Ishikawa (cell line): ENCODE data around the gene TUBB6.
A peak's percentile ranks its signal among the peaks of the same experiment; 100 is the strongest.

Experiments
- CEBPB ChIP-seq: IDR thresholded peaks from 2 replicates; pipeline ENCODE4 v1.6.1; 2012
- CREB1 ChIP-seq: IDR thresholded peaks from 2 replicates; pipeline ENCODE4 v1.6.1; 2012; ENCODE audit warnings: low read depth
- EGR1 ChIP-seq: IDR thresholded peaks from 2 replicates; pipeline ENCODE4 v1.6.1; 2012
- EP300 ChIP-seq: IDR thresholded peaks from 2 replicates; pipeline ENCODE4 v1.6.1; 2012; ENCODE audit warnings: borderline replicate concordance
- FOXM1 ChIP-seq: IDR thresholded peaks from 2 replicates; pipeline ENCODE4 v1.6.1; 2012; ENCODE audit warnings: low read depth, borderline replicate concordance
- MAX ChIP-seq: IDR thresholded peaks from 2 replicates; pipeline ENCODE4 v1.6.1; 2012
- NFIC ChIP-seq: IDR thresholded peaks from 2 replicates; pipeline ENCODE4 v1.6.1; 2012
- RAD21 ChIP-seq: IDR thresholded peaks from 2 replicates; pipeline ENCODE4 v1.6.1; 2012; ENCODE audit warnings: low read depth
- REST ChIP-seq: IDR thresholded peaks from 2 replicates; pipeline ENCODE4 v1.6.1; 2012; ENCODE audit warnings: low read depth, mild to moderate bottlenecking
- TAF1 ChIP-seq: IDR thresholded peaks from 2 replicates; pipeline ENCODE4 v1.6.1; 2012; ENCODE audit warnings: low read depth, mild to moderate bottlenecking
- TCF12 ChIP-seq: IDR thresholded peaks from 2 replicates; pipeline ENCODE4 v1.6.1; 2012; ENCODE audit warnings: low read depth
- TEAD4 ChIP-seq: IDR thresholded peaks from 2 replicates; pipeline ENCODE4 v1.6.1; 2012
- USF1 ChIP-seq: IDR thresholded peaks from 2 replicates; pipeline ENCODE4 v1.6.1; 2012
- YY1 ChIP-seq: IDR thresholded peaks from 2 replicates; pipeline ENCODE4 v1.6.1; 2012; ENCODE audit warnings: low read depth
- ZBTB7A ChIP-seq: IDR thresholded peaks from 2 replicates; pipeline ENCODE4 v1.6.1; 2012; ENCODE audit warnings: low read depth

TUBB6 gene

GRCh38 chr18:12283666-12284065, 24.4 kb upstream of the TUBB6 start:
- no peak for TF ChIP-seq RAD21
- TF ChIP-seq YY1 = no peak
- no peak for TF ChIP-seq TEAD4
- no peak for TF ChIP-seq CEBPB
- no peak for TF ChIP-seq USF1
- TF ChIP-seq ZBTB7A = no peak
- no peak for TF ChIP-seq EP300
- TF ChIP-seq CREB1 = no peak
- TF ChIP-seq TCF12 = no peak
- no peak for TF ChIP-seq MAX
- TF ChIP-seq NFIC = no peak
- no peak for TF ChIP-seq FOXM1
- no peak for TF ChIP-seq TAF1

- no peak for TF ChIP-seq CEBPB
- no peak for TF ChIP-seq TCF12
- TF ChIP-seq RAD21 = no peak
- TF ChIP-seq NFIC = no peak
- TF ChIP-seq TEAD4 = no peak
- no peak for TF ChIP-seq CREB1
- TF ChIP-seq ZBTB7A = no peak
- no peak for TF ChIP-seq EGR1
- no peak for TF ChIP-seq FOXM1
Measured at GRCh38 chr18:12287131-12287681, 20.8 kb upstream of the TUBB6 start.

- TF ChIP-seq MAX (peak; percentile 36), EP300 (peak; percentile 48), YY1 (no peak), FOXM1 (no peak), TEAD4 (peak; percentile 71), ZBTB7A (peak; percentile 35), USF1 (peak; percentile 83), TAF1 (peak; percentile 46), NFIC (no peak), EGR1 (peak; percentile 99), RAD21 (no peak)
Measured at GRCh38 chr18:12287684-12288402, 20.2 kb upstream of the TUBB6 start.

DNA sequence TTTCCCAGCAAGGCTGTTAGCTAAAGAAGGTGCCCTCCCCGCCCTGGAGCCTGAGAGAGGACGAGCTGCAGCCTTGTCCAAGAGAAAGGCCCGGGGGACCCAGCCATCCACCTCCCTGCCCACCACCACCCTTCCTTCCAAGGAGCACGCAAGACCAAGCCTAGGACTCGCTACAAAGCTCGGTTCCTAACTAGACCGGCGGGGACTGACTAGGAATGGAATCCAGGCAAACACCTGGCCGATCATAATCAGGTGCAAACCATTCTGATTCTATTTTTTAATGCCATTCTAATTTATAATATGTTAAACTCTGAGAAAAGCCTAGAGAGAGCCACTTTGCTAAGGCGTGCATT, 19.7 kb upstream of the TUBB6 start:
- 0 out of 2 replicates have a peak, but pooled peaks have one; percentile 21 for TF ChIP-seq ZBTB7A
- no peak for TF ChIP-seq EP300

DNA sequence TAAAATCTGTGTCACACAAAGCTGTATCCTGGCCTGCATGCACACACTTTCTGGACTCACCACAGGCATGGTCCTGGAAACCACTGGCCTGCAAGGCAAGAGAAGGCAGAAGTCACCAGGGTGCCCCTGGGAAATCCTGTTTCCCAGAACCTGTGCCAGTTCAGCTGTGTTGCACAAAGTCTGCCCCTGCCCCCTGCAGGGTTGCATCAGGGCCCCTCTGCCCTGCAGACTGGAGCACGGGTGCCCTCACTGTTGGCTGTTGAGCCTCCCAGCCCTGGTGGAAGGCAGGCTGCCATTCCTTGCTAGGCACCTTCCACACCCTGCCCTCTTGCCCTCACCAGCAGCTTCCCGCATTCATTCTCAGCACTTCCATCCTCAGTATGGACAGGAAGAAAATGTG, 18.0 kb upstream of the TUBB6 start:
- no peak for TF ChIP-seq RAD21

DNA sequence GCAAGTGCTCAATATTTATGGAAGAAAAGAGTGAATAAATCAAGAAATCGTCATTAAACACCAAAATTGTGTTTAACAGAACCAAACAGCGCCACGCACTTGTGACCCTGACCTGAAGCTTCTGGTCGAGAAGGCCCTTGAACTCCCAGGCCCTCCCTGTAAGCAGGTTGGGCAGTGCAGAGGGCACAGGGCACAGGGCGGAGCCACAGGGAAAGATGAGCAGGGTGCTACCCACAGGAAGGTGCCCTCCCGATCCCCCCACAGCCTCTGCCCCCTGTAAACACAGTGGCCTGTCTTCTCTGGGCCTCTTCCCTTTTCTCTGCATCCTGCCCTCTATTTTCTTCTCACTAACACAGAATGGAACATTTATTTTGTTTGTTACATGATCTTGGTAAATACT, 16.9 kb upstream of the TUBB6 start:
- no peak for TF ChIP-seq CREB1
- no peak for TF ChIP-seq TAF1
- TF ChIP-seq CEBPB = no peak
- TF ChIP-seq TCF12 = no peak
- TF ChIP-seq RAD21 = no peak
- TF ChIP-seq USF1 = no peak
- no peak for TF ChIP-seq MAX
- no peak for TF ChIP-seq FOXM1
- no peak for TF ChIP-seq EGR1
- no peak for TF ChIP-seq EP300
- no peak for TF ChIP-seq ZBTB7A
- no peak for TF ChIP-seq TEAD4
- TF ChIP-seq NFIC = no peak
- no peak for TF ChIP-seq YY1
- TF ChIP-seq REST = no peak

GRCh38 chr18:12291690-12292089, 16.4 kb upstream of the TUBB6 start:
- TF ChIP-seq TEAD4 (no peak), TAF1 (no peak), NFIC (no peak), USF1 (no peak), REST (no peak), CREB1 (no peak), CEBPB (no peak), EGR1 (no peak), FOXM1 (no peak), EP300 (no peak), ZBTB7A (no peak), YY1 (no peak), MAX (no peak), RAD21 (no peak), TCF12 (no peak)
